Body of pancreas (tissue), 4 donors: ENCODE measurements around the gene BACH1. TPM values are rescaled to one million over a fixed set of nuclear protein-coding genes. Genes with fewer than 3 reads are reported as not detected.

Experiments used
- ATAC-seq: fragments of 150-250 bp; one replicate; pipeline ENCODE4 v1.9.1; 2016
- DNase-seq, 4 donors: peaks; one replicate each; pipeline ENCODE4 v3.0.0-alpha.2; 2019
- H3K27ac ChIP-seq, 4 donors: fragments of 200-600 bp; sonication (generic); 1 replicate in 3 of 4; 2 replicates in 1 of 4; pipeline versions ENCODE4 v1.5.1 to v1.6.1; 2016 to 2019; ENCODE audit warnings: mild to moderate bottlenecking in 1 of 4, mixed read lengths in 1 of 4, moderate library complexity in 1 of 4
- H3K27me3 ChIP-seq, 2 donors: fragments of 200-600 bp; sonication (generic); one replicate each; pipeline ENCODE4 v1.6.0; 2016; ENCODE audit warnings: mild to moderate bottlenecking in 1 of 2
- H3K36me3 ChIP-seq, 2 donors: fragments of 200-600 bp; sonication (generic); replicated peaks in 1 of 2; 2 replicates each; pipeline ENCODE4 v1.5.1; 2016; ENCODE audit warnings: low read depth in 2 of 2; ENCODE audit not compliant: insufficient read depth in 1 of 2
- H3K4me1 ChIP-seq: fragments of 200-600 bp; sonication (generic); one replicate; pipeline ENCODE4 v1.6.0; 2016
- H3K4me3 ChIP-seq, 2 donors: fragments of 200-600 bp; sonication (generic); 1 replicate in 1 of 2; 2 replicates in 1 of 2; pipeline ENCODE4 v1.5.1; 2016 to 2019
- H3K9me3 ChIP-seq, 3 donors: fragments of 200-600 bp; sonication (generic); 1 replicate in 2 of 3; 2 replicates in 1 of 3; pipeline ENCODE4 v1.5.1; 2016
- POLR2A ChIP-seq, 3 donors: fragments of 450-650 bp; IDR thresholded peaks; one replicate each; pipeline ENCODE4 v1.6.1; 2016; ENCODE audit warnings: antibody characterized with exemption in 3 of 3, mild to moderate bottlenecking in 2 of 3
- WGBS, 2 donors: methylation state at CpG; one replicate each; pipeline ENCODE4 v1.1.5; 2017; 5-methylcytosine and 5-hydroxymethylcytosine counted together
- intact Hi-C: fragments of 100-400 bp; cut with DNase I; formaldehyde crosslinking; loops from one replicate; pipeline ENCODE4 v1.15.1; 2023
- total RNA-seq, 2 donors: library from RNA; depleted of rRNA; stranded (reverse); fragments of >200 nt; gene quantifications; one replicate each; pipeline ENCODE4 v1.1.0, GENCODE V29; 2016
- TF ChIP-seq, protein P1 (sequence below), 7 experiments: fragments of 450-650 bp in 4 of 7; fragments of 200-600 bp in 3 of 7; sonication (generic) in 3 of 7; IDR thresholded peaks; one replicate each; pipeline ENCODE4 v1.5.1; 2016 to 2019; ENCODE audit warnings: antibody characterized with exemption in 7 of 7

The BACH1 gene
- total RNA-seq, 2 donors from 2014 or later: 28.5 to 29.7 TPM

DNA sequence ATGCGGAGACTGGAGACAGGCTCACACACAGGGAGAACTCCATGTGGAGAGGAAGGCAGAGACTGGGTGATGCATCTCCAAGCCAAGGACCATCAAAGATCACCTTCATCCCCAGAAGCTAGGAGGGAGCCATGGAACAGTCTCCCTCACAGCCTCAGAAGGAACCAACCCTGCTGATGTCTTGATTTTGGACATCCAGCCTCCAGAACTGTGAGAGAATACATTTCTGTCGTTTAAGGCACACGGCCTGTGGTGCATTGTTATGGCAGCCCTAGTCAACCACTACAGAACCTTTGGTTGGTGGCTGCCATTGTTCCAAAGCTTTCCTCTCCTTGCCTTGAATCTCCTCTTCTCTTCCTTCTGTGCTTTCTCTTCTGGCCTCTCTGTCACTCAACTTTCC lies 64.0 kb downstream of the BACH1 start:
- ATAC-seq (no peak), DNase-seq (no peak)
- Histone ChIP-seq H3K9me3 (no peaks in the 10 kb centered on the region), H3K27me3 (no peaks in the 10 kb centered on the region), H3K4me1 (peaks cover 13% of the 10 kb centered on the region), H3K36me3 (no peaks in the 10 kb centered on the region), H3K4me3 (no peak overlapping the region), H3K27ac (no peak overlapping the region)
- intact Hi-C loops: no loop called here
- no peak for TF ChIP-seq POLR2A (IDR thresholded peaks at IDR 0.05)
- TF ChIP-seq, protein P1, sequence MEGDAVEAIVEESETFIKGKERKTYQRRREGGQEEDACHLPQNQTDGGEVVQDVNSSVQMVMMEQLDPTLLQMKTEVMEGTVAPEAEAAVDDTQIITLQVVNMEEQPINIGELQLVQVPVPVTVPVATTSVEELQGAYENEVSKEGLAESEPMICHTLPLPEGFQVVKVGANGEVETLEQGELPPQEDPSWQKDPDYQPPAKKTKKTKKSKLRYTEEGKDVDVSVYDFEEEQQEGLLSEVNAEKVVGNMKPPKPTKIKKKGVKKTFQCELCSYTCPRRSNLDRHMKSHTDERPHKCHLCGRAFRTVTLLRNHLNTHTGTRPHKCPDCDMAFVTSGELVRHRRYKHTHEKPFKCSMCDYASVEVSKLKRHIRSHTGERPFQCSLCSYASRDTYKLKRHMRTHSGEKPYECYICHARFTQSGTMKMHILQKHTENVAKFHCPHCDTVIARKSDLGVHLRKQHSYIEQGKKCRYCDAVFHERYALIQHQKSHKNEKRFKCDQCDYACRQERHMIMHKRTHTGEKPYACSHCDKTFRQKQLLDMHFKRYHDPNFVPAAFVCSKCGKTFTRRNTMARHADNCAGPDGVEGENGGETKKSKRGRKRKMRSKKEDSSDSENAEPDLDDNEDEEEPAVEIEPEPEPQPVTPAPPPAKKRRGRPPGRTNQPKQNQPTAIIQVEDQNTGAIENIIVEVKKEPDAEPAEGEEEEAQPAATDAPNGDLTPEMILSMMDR (IDR thresholded peaks at IDR 0.05): no peak
- 94 to 100% methylated on average over 3 of the region's 3 CpGs for WGBS, 2 donors

DNA sequence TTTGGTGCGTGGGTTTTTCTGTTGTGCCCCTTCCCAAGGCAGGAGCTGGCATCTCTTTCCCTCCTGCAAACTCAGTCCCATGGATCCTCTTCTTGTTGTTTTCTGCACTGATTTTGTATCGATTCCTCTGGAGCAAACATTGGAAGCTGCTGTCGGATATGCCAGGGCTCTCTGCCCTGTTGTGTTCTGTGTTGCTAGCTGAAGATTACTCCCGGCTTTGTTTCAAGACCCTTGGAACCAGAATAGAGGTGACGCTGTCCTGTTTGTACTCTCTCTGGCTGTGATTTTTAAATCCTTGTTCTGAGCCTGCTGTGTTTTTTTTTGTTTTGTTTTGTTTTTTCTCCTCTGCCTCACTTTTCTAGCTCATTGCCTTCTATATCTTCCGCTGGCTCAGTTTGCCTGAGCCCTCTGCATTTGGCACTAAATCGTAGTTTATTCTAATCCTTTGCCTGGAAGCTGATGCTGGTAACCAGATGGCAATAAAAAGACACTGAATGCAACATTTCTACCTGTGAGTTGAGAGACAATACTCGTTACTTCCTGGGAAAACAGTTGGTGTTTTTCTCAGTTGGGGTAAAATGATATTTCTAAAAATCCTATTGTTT lies 67.0 kb downstream of the BACH1 start:
- Histone ChIP-seq H3K9me3 (no peaks in the 10 kb centered on the region), H3K4me3 (no peak overlapping the region), H3K27me3 (no peaks in the 10 kb centered on the region), H3K4me1 (peaks cover 11% of the 10 kb centered on the region), H3K27ac (no peak overlapping the region), H3K36me3 (no peaks in the 10 kb centered on the region)
- no peak for TF ChIP-seq POLR2A (IDR thresholded peaks at IDR 0.05)
- TF ChIP-seq, protein P1 (IDR thresholded peaks at IDR 0.05): no peak
- ATAC-seq: no peak
- no peak for DNase-seq
- intact Hi-C loops: no loop called here
- WGBS, 2 donors: 89 to 90% methylated on average over 8 of the region's 8 CpGs

DNA sequence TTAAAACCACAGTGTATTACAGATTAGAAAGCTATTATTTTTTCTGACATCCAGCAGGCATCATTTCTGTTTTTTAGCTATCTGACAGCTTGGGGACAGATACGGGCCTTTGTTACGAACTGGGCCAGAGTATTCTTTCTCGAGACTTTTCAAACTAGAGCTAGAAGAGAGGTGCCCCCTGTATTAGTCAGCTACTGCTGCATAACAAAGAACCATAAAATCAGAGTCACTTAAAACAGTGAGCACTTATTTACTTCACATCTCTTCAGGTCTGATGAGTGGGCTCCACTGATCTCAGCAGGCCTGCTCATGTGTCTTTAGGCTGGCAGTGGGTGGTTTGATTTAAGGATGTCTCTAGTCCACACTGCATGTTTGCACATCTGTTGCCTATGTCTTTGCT lies 67.8 kb downstream of the BACH1 start:
- Histone ChIP-seq H3K27me3 (no peaks in the 10 kb centered on the region), H3K27ac (no peak overlapping the region), H3K4me3 (no peak overlapping the region), H3K4me1 (peaks cover 4% of the 10 kb centered on the region), H3K9me3 (no peaks in the 10 kb centered on the region), H3K36me3 (no peaks in the 10 kb centered on the region)
- no peak for TF ChIP-seq POLR2A (IDR thresholded peaks at IDR 0.05)
- TF ChIP-seq, protein P1 (IDR thresholded peaks at IDR 0.05): no peak
- no peak for ATAC-seq
- DNase-seq: no peak
- intact Hi-C loops: no loop called here
- 94 to 96% methylated on average over 3 of the region's 3 CpGs for WGBS, 2 donors

DNA sequence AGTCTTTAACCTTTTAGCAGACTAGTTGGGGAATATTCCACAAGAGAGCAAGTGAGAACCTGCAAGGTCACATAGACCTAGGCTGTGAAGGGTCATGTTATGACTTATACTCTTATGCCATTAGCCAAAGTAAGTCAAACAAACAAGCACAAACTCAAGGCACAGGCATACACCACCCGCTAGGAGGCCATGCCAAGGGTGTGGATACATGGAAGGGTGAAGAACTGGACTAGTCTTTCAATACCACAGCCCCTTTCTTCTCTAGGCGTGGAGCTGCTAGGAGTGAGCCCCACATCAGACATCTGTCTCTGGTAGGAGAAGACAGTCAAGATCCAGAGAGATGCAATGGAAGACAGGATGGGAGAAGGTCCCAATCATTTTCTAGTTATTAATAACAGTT lies 68.6 kb downstream of the BACH1 start:
- Histone ChIP-seq H3K4me3 (no peak overlapping the region), H3K36me3 (no peaks in the 10 kb centered on the region), H3K4me1 (no peaks in the 10 kb centered on the region), H3K27ac (no peak overlapping the region), H3K27me3 (no peaks in the 10 kb centered on the region), H3K9me3 (no peaks in the 10 kb centered on the region)
- ATAC-seq (no peak), DNase-seq (no peak)
- 87 to 100% methylated on average over 2 of the region's 2 CpGs for WGBS, 2 donors
- no peak for TF ChIP-seq POLR2A (IDR thresholded peaks at IDR 0.05)
- TF ChIP-seq, protein P1 (IDR thresholded peaks at IDR 0.05): no peak
- intact Hi-C loops: no loop called here

DNA sequence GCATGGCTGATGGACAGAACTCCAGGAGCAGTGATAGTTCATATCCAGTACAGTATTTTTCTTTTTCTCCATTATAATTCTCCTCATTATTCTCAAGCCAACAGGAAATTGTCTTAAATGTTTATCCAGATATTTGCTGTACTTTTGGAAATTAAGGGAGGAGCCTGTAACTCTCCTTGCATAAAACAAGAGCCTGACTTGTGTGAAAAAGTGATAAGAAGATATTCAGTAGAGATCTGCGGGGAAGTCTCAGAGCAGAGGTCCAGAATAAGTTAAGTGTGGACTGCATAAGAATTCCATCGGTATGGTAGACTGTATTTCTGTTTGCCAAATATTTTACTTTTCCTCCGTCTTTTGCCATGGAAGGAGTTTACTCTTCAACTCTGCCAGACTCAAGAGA lies 70.2 kb downstream of the BACH1 start:
- Histone ChIP-seq H3K4me1 (no peaks in the 10 kb centered on the region), H3K36me3 (no peaks in the 10 kb centered on the region), H3K27me3 (no peaks in the 10 kb centered on the region), H3K9me3 (no peaks in the 10 kb centered on the region), H3K4me3 (no peak overlapping the region), H3K27ac (no peak overlapping the region)
- DNase-seq (no peak), ATAC-seq (no peak)
- WGBS, 2 donors: 87 to 94% methylated on average over 3 of the region's 3 CpGs
- TF ChIP-seq POLR2A (IDR thresholded peaks at IDR 0.05): no peak
- TF ChIP-seq, protein P1 (IDR thresholded peaks at IDR 0.05): no peak
- intact Hi-C loops: no loop called here
